ENCODE data around the gene DNAJC22.

DNAJC22 gene

DNA sequence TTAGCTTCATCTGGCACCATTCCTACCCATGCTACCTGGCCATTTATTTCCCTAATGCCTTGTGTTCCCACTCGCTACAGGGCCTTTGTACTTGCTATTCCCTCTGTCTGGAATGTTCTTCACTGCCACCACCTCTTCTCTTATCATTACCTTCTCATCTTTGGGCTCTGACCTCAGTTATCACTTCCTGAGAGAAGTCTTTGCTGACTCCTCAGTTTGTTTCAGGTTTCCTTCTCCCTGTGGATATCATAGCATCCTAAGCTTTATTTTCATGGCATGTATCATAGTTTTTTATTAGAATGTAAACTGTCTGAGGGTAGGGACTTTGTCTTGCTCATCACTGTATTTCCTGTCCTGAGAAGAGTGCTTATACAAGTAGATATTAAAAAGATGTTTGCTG, 50.3 kb downstream of the DNAJC22 start:
- Histone ChIP-seq H3K4me1 (ENCODE audit: control insufficient read depth in 1 of 2, insufficient read depth in 2 of 2, low read length in 2 of 2) (no peaks in the 10 kb centered on the region), H3K27me3 (ENCODE audit: low read depth, low read length) (no peaks in the 10 kb centered on the region)

GRCh38 chr12:49400304-49400703, 53.6 kb downstream of the DNAJC22 start:
- Histone ChIP-seq H3K4me1 (ENCODE audit: control insufficient read depth in 1 of 2, insufficient read depth in 2 of 2, low read length in 2 of 2) (no peaks in the 10 kb centered on the region), H3K9me3 (ENCODE audit: control insufficient read depth in 1 of 2, low read length in 2 of 2) (no peaks in the 10 kb centered on the region), H3K27me3 (ENCODE audit: low read depth, low read length) (no peaks in the 10 kb centered on the region), H3K36me3 (ENCODE audit: control insufficient read depth in 1 of 2, insufficient read depth in 2 of 2, low read length in 2 of 2) (no peaks in the 10 kb centered on the region), H3K4me3 (ENCODE audit: low read depth in 1 of 2, low read length in 2 of 2) (no peak overlapping the region), H3K27ac (ENCODE audit: low read length) (no peak overlapping the region)

More for the DNA sequence above, 50.3 kb downstream of the DNAJC22 start:
- H3K9me3 ChIP-seq (ENCODE audit: control insufficient read depth in 1 of 2, low read length in 2 of 2) = no peaks in the 10 kb centered on the region
- H3K4me3 ChIP-seq (ENCODE audit: low read depth in 1 of 2, low read length in 2 of 2) = no peak overlapping the region
- no peaks in the 10 kb centered on the region for H3K36me3 ChIP-seq (ENCODE audit: control insufficient read depth in 1 of 2, insufficient read depth in 2 of 2, low read length in 2 of 2)
- H3K27ac ChIP-seq (ENCODE audit: low read length) = no peak overlapping the region

All from muscle layer of duodenum (tissue), 2 donors.